ENCODE measurements around the gene POU6F2.

GRCh38 chr7:39186671-39187070 lies 209.0 kb downstream of the POU6F2 start:
- TF ChIP-seq CTCF (IDR thresholded peaks at IDR 0.05; ENCODE audit: low read depth, low read length, poor library complexity, severe bottlenecking) (no peak), EZH2phosphoT487 (IDR thresholded peaks at IDR 0.05; ENCODE audit: borderline replicate concordance, low read length) (no peak)

Data from DOHH2 (cell line).